Liver (tissue), 3 donors: Measurements from ENCODE around the gene FRG1.

Source experiments
- CTCF ChIP-seq: fragments of 150-350 bp; IDR thresholded peaks from 2 replicates; pipeline ENCODE4 v1.5.1; 2017; ENCODE audit warnings: improper control_type of control experiment, low read depth, low read length; ENCODE audit not compliant: missing input control
- REST ChIP-seq: IDR thresholded peaks from 2 replicates; pipeline ENCODE4 v1.6.1; 2016; ENCODE audit warnings: antibody characterized with exemption, mild to moderate bottlenecking
- SP1 ChIP-seq: IDR thresholded peaks from 2 replicates; pipeline ENCODE4 v1.6.1; 2018; ENCODE audit warnings: antibody characterized with exemption, mild to moderate bottlenecking
- TF ChIP-seq, protein P1 (sequence below): IDR thresholded peaks from 2 replicates; pipeline ENCODE4 v1.6.1; 2016; ENCODE audit warnings: antibody characterized with exemption
- TF ChIP-seq, protein P2 (sequence below): IDR thresholded peaks from 2 replicates; pipeline ENCODE4 v1.6.1; 2016; ENCODE audit warnings: antibody characterized with exemption
- donor health status: healthy.
- donor health status: healthy.

DNA sequence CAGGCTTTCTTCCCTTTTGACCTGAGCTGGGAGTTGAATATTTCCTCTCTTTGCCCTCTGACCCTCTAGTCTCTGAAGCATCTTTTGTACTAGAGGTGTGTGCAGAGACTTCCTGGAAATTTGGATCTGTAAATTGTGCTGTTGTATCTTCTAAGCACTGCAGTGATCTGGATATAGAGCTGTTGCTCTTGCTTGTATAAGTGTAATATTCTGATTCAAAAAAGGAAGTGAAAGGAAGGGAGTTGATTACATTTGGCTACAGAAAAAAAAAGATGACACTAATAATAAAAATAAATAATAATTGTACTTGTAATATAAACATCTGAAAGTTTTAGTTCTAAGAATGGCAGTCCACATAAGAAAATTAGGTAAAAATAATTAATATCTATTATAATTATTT lies 33.0 kb downstream of the FRG1 start:
- no peak for TF ChIP-seq CTCF
- TF ChIP-seq REST: no peak
- no peak for TF ChIP-seq SP1
- TF ChIP-seq, protein P1, sequence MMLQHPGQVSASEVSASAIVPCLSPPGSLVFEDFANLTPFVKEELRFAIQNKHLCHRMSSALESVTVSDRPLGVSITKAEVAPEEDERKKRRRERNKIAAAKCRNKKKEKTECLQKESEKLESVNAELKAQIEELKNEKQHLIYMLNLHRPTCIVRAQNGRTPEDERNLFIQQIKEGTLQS: no peak
- TF ChIP-seq, protein P2, sequence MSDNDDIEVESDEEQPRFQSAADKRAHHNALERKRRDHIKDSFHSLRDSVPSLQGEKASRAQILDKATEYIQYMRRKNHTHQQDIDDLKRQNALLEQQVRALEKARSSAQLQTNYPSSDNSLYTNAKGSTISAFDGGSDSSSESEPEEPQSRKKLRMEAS: no peak
